Stimulated activated CD4-positive, alpha-beta T cell treated with anti-CD3 and anti-CD28 coated beads, Interleukin-12 subunit alpha, Interleukin-12 subunit beta, amount 100 ng/mL, for 48 hours (primary cell): Measurements from ENCODE around the gene PTPRN2.

Experiments
- DNase-seq, 3 donors: peaks; one replicate each; pipeline ENCODE4 v3.0.0-alpha.2; 2020; ENCODE audit warnings: low read depth in 2 of 3, low spot score in 1 of 3

PTPRN2 gene

DNA sequence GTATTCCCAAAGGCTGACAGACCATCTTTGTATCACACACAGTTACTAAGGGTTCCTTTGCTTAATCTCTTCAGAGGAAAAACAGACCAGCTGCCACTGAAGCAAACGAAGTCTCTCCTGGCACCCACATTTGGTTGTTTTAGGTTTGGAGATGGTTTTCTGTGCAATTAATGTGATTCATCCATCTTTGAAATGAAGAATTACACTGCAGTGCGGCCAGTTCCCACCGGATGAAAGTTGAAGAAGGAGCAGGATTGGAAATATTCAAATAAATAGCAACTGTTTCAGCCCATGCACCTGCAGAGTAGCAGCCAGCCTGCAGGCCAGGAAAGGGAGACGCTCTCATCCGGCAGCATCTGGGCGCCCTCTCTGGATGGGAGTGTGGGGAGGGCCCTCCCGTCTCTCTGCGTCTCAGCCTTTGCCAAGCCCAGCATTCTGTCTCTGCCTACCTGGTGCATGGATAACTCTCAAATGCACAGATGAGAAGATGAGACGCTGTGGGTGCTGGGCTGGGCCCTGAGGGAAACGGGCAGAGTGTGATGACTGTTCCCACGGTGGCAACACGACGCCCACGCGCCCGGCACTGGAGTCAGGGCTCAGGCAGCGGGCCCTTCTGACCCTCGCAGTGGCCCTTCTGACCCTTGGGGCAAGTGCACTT is 214.0 kb downstream of the PTPRN2 start:
- DNase-seq, result no peak

DNA sequence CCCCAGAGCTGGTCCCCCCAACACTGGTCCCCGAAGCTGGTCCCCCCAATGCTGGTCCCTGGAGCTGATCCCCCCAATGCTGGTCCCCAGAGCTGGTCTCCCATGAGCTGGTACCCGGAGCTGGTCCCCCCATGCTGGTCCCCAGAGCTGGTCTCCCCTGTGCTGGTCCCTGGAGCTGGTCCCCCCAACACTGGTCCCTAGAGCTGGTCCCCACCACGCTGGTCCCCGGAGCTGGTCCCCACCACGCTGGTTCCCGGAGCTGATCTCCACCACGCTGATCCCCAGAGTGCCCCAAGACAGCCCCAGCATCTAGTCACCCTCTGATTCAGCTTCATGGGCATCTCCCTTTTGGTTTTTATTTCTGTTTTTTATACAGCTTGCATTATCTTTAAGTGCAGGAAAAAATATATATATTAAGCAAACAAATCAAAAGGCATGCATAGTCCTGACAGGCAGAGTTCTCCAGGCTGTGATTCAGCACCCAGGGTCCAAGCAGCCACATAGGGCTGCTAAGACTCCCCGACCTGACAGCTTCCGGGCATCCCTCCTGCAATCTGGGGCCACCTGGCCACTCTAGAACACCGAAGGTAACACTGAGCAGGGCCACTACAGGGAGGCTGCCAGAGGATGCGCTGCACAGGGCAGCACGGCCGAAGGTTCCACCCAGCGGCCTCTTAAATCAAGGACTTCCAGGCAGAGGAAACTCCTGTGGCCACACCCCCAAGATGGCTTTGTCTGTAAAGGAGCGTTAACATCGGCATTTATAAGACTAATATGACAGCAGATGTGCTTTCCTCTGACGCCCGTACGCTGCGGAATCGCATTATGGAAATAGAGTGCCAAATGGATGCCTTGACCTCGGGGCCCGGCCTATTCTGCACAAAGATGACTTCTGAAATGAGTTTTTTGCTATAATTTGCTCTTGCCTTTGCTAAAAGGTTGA is 215.0 kb downstream of the PTPRN2 start:
- no peak for DNase-seq

GRCh38 chr7:158371856-158372255 is 215.8 kb downstream of the PTPRN2 start:
- DNase-seq, result no peak

GRCh38 chr7:158369866-158370265 is 217.8 kb downstream of the PTPRN2 start:
- no peak for DNase-seq

DNA sequence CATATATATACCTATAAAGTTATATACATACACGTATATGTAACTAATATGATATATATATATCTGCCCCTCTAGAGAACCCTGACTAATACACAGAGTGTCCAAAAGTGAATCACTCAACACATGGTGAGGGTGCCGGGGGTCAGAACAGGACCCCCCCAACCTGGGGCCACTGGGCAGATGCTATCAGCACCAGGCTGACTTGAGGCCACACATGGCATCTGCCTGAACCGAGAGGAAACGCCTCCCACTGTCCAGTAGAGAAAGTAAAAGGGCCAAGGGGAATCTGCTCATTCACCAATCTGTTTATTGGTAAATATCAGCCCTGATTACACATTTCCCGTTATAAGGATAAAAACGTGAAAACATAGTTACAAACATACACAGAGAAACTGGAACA is 218.3 kb downstream of the PTPRN2 start:
- DNase-seq, result no peak

GRCh38 chr7:158368449-158368848 is 219.2 kb downstream of the PTPRN2 start:
- DNase-seq, result no peak

- DNase-seq, result no peak
Observed at GRCh38 chr7:158367634-158367982, 220.0 kb downstream of the PTPRN2 start.

DNA sequence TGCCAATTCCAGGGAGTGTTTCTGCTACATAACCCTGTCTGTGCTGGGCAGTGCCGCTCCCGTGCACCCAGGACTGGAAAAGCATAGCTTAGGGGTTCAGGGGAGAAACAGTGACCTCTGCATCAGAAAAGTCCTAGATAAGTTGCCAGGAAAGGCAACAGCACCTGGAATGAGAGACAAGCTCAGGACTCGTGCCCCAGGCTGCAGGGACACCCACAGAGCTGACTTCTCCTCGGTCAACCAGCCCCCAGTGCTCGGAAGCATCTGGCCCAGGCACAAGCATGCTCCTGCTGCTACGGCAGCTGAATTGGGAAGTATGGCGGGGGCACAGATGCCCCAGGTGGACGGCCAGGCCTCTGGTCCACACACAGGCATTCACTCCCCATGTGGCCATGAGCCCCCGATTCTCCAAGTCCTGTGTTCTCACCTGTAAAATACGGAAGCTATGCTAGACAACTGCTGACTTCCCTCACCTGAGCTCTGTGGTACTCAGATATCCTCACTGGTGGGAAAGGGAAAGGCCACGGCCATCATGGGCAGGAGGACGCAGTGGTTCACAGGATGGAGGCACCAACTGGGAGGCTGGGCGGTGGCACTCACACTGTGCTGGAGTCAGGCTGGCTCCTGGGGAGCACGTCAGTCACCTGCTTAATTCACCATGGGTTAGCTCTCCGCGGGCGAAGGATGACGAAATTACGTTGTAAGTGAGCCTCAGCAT is 220.5 kb downstream of the PTPRN2 start:
- no peak for DNase-seq

GRCh38 chr7:158366346-158366745 is 221.3 kb downstream of the PTPRN2 start:
- no peak for DNase-seq

DNA sequence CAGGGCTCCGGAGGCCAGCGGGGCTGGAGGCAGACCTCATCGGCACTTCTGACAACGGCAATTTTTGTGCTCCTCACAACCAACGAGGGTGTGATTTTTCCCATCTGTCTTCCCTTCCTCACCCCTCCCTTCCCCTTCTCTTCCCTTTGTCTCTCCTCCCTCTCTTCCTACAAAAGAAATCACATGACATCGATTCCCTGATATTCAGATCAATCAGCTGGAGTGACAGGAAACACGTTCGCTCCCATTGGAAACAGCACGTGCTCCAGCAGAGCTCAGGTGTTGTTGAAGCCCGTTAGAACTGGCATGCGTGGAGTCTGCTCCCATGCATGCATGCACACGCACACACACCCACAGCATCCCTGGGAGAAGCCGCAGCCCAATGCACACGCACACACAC is 222.4 kb downstream of the PTPRN2 start:
- DNase-seq, result no peak

DNA sequence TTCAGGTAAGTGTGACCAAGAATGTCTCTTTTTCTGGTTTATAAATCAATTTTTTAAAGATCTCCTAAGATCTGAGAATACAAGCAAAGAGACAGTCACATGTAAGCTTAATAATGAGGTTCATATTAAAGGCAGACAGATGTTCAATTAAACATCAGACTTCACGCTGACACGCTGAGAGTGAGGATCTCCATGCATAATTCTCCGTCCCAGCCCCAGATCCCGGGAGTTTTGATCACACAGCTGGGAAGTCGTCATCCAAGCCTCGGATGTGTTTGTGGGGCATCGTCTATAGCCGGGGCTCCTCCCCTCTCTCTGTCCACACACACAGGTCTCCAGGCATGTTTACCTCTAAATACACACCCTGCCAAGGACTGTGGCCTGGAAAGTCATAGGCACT is 223.2 kb downstream of the PTPRN2 start:
- no peak for DNase-seq

DNA sequence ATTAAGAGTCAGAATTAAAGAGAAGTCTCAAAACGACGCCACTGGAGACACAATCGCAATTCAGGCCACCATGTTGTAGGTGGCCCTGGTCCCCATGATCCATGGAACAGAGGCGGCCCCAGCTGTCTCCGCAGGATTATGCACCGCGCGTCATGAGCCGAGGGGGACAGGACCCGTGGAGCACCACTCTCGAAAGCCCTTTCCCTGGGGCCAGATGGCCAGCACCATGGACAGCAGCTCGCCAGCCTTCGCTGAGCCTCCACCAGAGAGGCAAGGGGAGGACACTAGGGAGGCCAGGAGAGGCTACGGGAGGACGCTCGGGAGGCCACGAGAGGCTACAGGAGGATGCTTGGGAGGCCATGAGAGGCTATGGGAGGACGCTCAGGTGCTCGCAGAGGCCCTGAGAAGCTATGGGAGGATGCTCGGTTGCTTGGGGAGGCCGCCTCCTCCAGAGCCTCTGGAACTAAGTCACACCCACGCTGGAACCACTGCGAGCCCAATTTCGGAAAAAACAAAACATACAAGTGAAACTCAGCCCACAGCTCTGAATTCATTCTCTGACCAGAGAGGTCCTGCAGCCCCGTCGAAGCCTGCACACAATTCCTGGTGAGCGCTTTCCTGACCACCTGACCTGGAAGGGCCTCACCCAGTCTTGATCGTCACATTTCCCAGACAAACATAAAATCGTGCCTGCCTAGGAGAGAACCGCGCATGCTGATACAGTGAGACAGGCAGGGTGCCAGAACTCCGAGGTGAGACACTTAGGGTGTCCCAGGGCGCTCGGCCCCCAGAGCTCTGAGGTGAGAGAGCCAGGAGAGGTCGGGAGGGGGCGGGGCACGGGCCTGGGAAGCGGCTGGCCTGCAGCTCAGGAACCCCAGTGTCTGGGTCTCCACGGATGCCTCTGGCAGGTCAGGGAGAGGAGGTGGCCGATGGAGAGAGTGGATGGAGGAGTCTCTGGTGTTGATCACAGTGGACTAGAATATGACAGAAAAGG is 224.4 kb downstream of the PTPRN2 start:
- no peak for DNase-seq

DNA sequence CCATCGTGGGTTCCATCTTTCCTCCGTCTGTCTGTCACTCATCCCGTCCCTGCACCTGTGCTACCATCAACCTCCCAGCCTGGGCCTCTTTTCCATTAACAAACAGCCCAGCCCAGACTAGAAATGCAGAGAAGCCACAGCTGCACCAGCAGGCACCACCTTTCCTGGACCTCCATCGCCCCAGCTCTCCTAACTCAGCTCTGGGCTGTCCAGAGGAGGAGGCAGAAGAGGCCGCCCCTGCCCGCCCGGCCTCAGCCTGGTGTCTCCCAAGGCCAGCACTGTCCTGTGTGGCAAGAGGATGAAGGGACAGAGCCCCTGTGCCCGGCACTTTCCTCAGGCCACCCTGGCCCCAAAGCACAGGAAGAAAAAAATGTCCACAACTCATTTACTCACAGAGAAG is 225.6 kb downstream of the PTPRN2 start:
- DNase-seq, result no peak

GRCh38 chr7:158361326-158361946 is 226.2 kb downstream of the PTPRN2 start:
- DNase-seq, result no peak

DNA sequence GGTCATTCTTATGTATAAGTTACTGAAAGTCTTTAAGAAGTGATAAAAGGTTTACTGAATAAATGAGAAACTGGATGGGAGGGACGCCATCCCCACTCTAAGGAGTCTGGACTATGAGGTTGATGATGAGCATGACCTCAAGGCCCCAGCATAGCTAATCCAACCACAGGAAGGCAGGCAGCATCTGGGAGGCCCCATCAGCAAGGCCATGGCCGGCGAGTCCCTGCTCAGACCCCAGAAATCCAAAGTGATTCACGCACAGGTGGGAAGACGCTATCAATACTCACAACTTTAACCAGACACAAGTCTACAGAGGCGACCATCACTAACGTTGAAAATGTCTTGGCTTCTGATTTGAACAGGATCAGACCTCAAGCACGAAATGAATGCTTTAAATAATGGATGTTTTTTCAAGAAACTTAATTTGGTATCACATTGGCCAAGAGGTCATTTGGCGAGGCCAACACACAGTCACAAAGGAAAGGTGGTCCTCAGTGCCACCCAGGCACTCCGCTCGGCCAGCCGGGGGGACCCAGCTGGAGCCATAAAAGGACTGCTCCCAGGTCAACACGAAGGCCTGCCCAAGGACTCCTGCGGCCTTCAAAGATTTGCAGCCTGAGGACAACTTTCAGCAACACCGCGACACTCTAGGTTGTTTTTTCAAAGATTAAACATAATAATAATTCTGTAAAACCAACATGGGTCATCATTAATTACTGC is 228.5 kb downstream of the PTPRN2 start:
- no peak for DNase-seq

GRCh38 chr7:158357898-158358821 is 229.5 kb downstream of the PTPRN2 start:
- DNase-seq, result no peak

- DNase-seq, result no peak
Observed at GRCh38 chr7:158357106-158357897, 230.3 kb downstream of the PTPRN2 start.

GRCh38 chr7:158356454-158356853 is 231.2 kb downstream of the PTPRN2 start:
- no peak for DNase-seq
